ENCODE data around the gene PRICKLE1. TPM values are rescaled to one million over a fixed set of nuclear protein-coding genes. Genes with fewer than 3 reads are reported as not detected.

Gene PRICKLE1
- polyA plus RNA-seq, 1 donor from 2014 or later: 20.6 TPM

DNA sequence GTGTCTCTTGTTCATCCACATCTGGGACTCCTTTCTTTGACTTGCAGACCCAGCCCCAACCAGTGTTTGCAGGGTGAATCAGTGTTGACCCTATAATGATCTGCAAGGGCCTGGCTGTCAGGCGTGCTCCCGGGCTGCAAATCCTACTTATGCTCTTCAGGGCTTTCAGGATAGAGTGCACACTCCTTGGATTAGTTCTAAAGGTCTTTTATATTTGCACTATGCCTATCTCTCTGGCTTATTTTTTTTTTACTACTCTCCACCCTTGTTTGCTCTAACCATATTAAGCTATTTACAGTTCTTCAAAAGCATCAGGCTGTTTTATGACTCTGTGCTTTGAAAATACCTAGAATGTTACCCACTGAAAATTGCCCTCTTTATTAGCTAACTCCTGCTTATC is 4.3 kb upstream of the PRICKLE1 start:
- Histone ChIP-seq H3K27me3 (ENCODE audit: insufficient read depth, low read depth, low read length) (no peaks in the 10 kb centered on the region), H3K27ac (ENCODE audit: low read length) (no peak overlapping the region), H3K79me2 (replicated peaks; ENCODE audit: insufficient read depth, low read length) (peaks cover 3% of the 10 kb centered on the region), H3K4me3 (ENCODE audit: low read length) (no peak overlapping the region), H3K36me3 (ENCODE audit: insufficient read depth, low read length) (no peaks in the 10 kb centered on the region), H3K9ac (ENCODE audit: low read length) (no peak overlapping the region), H3F3A (ENCODE audit: insufficient read depth, low read length, poor library complexity, severe bottlenecking) (peaks cover 3% of the 10 kb centered on the region), H2AFZ (ENCODE audit: low read depth, low read length) (no peak overlapping the region), H3K9me3 (ENCODE audit: low read length) (no peaks in the 10 kb centered on the region), H4K20me1 (ENCODE audit: insufficient read depth) (no peaks in the 10 kb centered on the region), H3K4me2 (ENCODE audit: low read length) (no peak overlapping the region), H3K9me2 (ENCODE audit: insufficient read depth, low read length) (no peaks in the 10 kb centered on the region)
- no peak for TF ChIP-seq RAD21 (conservative IDR thresholded peaks at IDR 0.05)
- TF ChIP-seq POLR2AphosphoS5 (IDR thresholded peaks at IDR 0.05): no peak
- TF ChIP-seq TAF1 (IDR thresholded peaks at IDR 0.05; ENCODE audit: low read depth): no peak

DNA sequence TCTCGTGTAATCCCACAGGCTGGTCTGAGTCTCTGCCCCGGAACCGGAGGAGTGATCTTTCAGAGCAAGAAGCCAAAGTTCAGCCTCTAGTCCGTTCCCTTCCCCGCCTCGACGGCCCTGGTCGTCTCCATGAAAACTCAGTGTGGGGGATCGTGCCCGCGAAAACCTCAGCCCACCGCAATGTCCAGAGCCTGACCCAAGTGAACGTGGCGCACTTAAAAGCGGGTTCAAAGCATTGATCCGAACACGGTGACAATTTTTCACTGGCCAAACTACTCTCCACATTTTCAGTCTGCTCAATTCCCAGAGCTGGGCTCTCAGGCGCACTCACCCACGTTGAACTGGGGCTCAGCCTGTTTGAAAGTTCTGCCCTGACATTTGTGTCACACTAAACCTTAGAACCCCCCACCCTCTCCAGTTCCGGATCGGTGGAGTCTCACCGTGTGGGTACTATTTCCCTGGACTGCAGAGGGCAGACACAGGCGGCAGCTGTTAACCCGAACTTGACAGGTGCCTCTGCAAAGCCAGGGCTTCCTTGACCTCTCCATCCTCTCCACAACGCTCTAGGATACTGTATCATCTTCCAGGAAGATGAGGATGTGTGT is 886 bp upstream of the PRICKLE1 start:
- Histone ChIP-seq H2AFZ (ENCODE audit: low read depth, low read length) (no peak overlapping the region), H3F3A (ENCODE audit: insufficient read depth, low read length, poor library complexity, severe bottlenecking) (peaks cover 3% of the 10 kb centered on the region), H3K9me3 (ENCODE audit: low read length) (no peaks in the 10 kb centered on the region), H3K4me2 (ENCODE audit: low read length) (peak overlapping the region; percentile 53), H3K4me3 (ENCODE audit: low read length) (peak overlapping the region; percentile 93), H3K9ac (ENCODE audit: low read length) (peak overlapping the region; percentile 87), H3K9me2 (ENCODE audit: insufficient read depth, low read length) (no peaks in the 10 kb centered on the region), H3K27me3 (ENCODE audit: insufficient read depth, low read depth, low read length) (no peaks in the 10 kb centered on the region), H3K27ac (ENCODE audit: low read length) (peak overlapping the region; percentile 57), H4K20me1 (ENCODE audit: insufficient read depth) (no peaks in the 10 kb centered on the region), H3K36me3 (ENCODE audit: insufficient read depth, low read length) (no peaks in the 10 kb centered on the region), H3K79me2 (replicated peaks; ENCODE audit: insufficient read depth, low read length) (peaks cover 33% of the 10 kb centered on the region)
- TF ChIP-seq, protein P1, sequence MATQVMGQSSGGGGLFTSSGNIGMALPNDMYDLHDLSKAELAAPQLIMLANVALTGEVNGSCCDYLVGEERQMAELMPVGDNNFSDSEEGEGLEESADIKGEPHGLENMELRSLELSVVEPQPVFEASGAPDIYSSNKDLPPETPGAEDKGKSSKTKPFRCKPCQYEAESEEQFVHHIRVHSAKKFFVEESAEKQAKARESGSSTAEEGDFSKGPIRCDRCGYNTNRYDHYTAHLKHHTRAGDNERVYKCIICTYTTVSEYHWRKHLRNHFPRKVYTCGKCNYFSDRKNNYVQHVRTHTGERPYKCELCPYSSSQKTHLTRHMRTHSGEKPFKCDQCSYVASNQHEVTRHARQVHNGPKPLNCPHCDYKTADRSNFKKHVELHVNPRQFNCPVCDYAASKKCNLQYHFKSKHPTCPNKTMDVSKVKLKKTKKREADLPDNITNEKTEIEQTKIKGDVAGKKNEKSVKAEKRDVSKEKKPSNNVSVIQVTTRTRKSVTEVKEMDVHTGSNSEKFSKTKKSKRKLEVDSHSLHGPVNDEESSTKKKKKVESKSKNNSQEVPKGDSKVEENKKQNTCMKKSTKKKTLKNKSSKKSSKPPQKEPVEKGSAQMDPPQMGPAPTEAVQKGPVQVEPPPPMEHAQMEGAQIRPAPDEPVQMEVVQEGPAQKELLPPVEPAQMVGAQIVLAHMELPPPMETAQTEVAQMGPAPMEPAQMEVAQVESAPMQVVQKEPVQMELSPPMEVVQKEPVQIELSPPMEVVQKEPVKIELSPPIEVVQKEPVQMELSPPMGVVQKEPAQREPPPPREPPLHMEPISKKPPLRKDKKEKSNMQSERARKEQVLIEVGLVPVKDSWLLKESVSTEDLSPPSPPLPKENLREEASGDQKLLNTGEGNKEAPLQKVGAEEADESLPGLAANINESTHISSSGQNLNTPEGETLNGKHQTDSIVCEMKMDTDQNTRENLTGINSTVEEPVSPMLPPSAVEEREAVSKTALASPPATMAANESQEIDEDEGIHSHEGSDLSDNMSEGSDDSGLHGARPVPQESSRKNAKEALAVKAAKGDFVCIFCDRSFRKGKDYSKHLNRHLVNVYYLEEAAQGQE (IDR thresholded peaks at IDR 0.05; ENCODE audit: borderline replicate concordance): no peak
- no peak for TF ChIP-seq POLR2AphosphoS5 (IDR thresholded peaks at IDR 0.05)
- no peak for TF ChIP-seq SMC3 (conservative IDR thresholded peaks at IDR 0.05; ENCODE audit: poor library complexity)
- no peak for TF ChIP-seq RAD21 (conservative IDR thresholded peaks at IDR 0.05)
- TF ChIP-seq EP300 (conservative IDR thresholded peaks at IDR 0.05; ENCODE audit: poor library complexity, severe bottlenecking): no peak
- TF ChIP-seq, protein P2, sequence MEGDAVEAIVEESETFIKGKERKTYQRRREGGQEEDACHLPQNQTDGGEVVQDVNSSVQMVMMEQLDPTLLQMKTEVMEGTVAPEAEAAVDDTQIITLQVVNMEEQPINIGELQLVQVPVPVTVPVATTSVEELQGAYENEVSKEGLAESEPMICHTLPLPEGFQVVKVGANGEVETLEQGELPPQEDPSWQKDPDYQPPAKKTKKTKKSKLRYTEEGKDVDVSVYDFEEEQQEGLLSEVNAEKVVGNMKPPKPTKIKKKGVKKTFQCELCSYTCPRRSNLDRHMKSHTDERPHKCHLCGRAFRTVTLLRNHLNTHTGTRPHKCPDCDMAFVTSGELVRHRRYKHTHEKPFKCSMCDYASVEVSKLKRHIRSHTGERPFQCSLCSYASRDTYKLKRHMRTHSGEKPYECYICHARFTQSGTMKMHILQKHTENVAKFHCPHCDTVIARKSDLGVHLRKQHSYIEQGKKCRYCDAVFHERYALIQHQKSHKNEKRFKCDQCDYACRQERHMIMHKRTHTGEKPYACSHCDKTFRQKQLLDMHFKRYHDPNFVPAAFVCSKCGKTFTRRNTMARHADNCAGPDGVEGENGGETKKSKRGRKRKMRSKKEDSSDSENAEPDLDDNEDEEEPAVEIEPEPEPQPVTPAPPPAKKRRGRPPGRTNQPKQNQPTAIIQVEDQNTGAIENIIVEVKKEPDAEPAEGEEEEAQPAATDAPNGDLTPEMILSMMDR (IDR thresholded peaks at IDR 0.05; ENCODE audit: poor library complexity, severe bottlenecking): no peak
- TF ChIP-seq EZH2 (IDR thresholded peaks at IDR 0.05; ENCODE audit: borderline replicate concordance, insufficient read depth, low read length, poor library complexity, severe bottlenecking): no peak
- TF ChIP-seq MXI1 (conservative IDR thresholded peaks at IDR 0.05; ENCODE audit: poor library complexity, severe bottlenecking): no peak
